Activated CD4-positive, CD25-positive, alpha-beta regulatory T cell treated with anti-CD3 and anti-CD28 coated beads, Interleukin-2, amount 50 U/mL, for 72 hours (primary cell): ENCODE data around the gene HIP1.
"Not testable (repeated sequence)": the region's sequence is repeated elsewhere in the genome, so short reads cannot be mapped to it uniquely, and the experiment has no call there.

ENCODE experiments used
- DNase-seq: peaks from one replicate; pipeline ENCODE4 v3.0.0; 2021

HIP1 gene

GRCh38 chr7:75738604-75738974, at the start of gene HIP1:
HIP1 (minus strand) TSS chr7:75738941; CDS start chr7:75738920, 21 bp downstream.
- DNase-seq: no peak

GRCh38 chr7:75788154-75788847, 49.6 kb upstream of the HIP1 start:
- DNase-seq: not testable (repeated sequence)

GRCh38 chr7:75783058-75783457, 44.3 kb upstream of the HIP1 start:
- not testable (repeated sequence) for DNase-seq

GRCh38 chr7:75780647-75781273, 42.0 kb upstream of the HIP1 start:
- DNase-seq: not testable (repeated sequence)

- not testable (repeated sequence) for DNase-seq
These were observed 40.8 kb upstream of the HIP1 start for GRCh38 chr7:75779516-75779915.

- not testable (repeated sequence) for DNase-seq
These were observed 40.3 kb upstream of the HIP1 start for GRCh38 chr7:75779035-75779434.

GRCh38 chr7:75776295-75776971, 37.7 kb upstream of the HIP1 start:
- no peak for DNase-seq

GRCh38 chr7:75773958-75774357, 35.2 kb upstream of the HIP1 start:
- DNase-seq: not testable (repeated sequence)

GRCh38 chr7:75772081-75773077, 33.6 kb upstream of the HIP1 start, which contains the start of gene CCL26:
CCL26 (minus strand) TSS chr7:75772211; CDS start chr7:75772176, 35 bp downstream.
- DNase-seq: no peak

GRCh38 chr7:75771224-75771623, 32.5 kb upstream of the HIP1 start:
- DNase-seq: no peak

- no peak for DNase-seq
These were observed 23.7 kb upstream of the HIP1 start for GRCh38 chr7:75762350-75762917.

- not testable (repeated sequence) for DNase-seq
These were observed 23.1 kb upstream of the HIP1 start for GRCh38 chr7:75761801-75762200.

GRCh38 chr7:75758491-75758890, 19.8 kb upstream of the HIP1 start:
- DNase-seq: no peak

GRCh38 chr7:75757860-75758259, 19.1 kb upstream of the HIP1 start:
- DNase-seq: no peak

- no peak for DNase-seq
These were observed 18.4 kb upstream of the HIP1 start for GRCh38 chr7:75756991-75757676.

GRCh38 chr7:75756206-75756990, 17.7 kb upstream of the HIP1 start:
- DNase-seq: no peak

GRCh38 chr7:75743455-75743859, 4.7 kb upstream of the HIP1 start:
- DNase-seq: no peak

GRCh38 chr7:75740846-75741497, 2.2 kb upstream of the HIP1 start:
- DNase-seq: no peak

GRCh38 chr7:75739796-75740672, 1.3 kb upstream of the HIP1 start:
- no peak for DNase-seq
